Colonic mucosa (tissue), 4 donors: ENCODE results near the gene IL20RA. TPM values are rescaled to one million over a fixed set of nuclear protein-coding genes. Genes with fewer than 3 reads are reported as not detected.

ENCODE experiments used
- DNase-seq: peaks from one replicate; pipeline ENCODE4 v3.0.0-alpha.2; 2020
- H3K27ac ChIP-seq: fragments of 200-600 bp; one replicate; pipeline ENCODE4 v1.8.0; 2021
- H3K27me3 ChIP-seq: fragments of 200-600 bp; one replicate; pipeline ENCODE4 v1.8.0; 2021
- H3K36me3 ChIP-seq: fragments of 200-600 bp; one replicate; pipeline ENCODE4 v1.8.0; 2021
- H3K4me1 ChIP-seq: fragments of 200-600 bp; one replicate; pipeline ENCODE4 v1.8.0; 2021; ENCODE audit warnings: mild to moderate bottlenecking
- H3K4me3 ChIP-seq: fragments of 200-600 bp; one replicate; pipeline ENCODE4 v1.8.0; 2021
- H3K9ac ChIP-seq, 2 donors: one replicate each; pipeline ENCODE4 v1.7.0; 2013; ENCODE audit warnings: control low read depth in 2 of 2, low read depth in 2 of 2, low read length in 2 of 2
- H3K9me3 ChIP-seq: fragments of 200-600 bp; one replicate; pipeline ENCODE4 v1.8.0; 2021
- CTCF ChIP-seq: fragments of 200-600 bp; IDR thresholded peaks from one replicate; pipeline ENCODE4 v1.8.0; 2022; ENCODE audit warnings: antibody characterized with exemption, mild to moderate bottlenecking
- intact Hi-C: fragments of 100-400 bp; cut with DNase I; formaldehyde crosslinking; loops from one replicate; pipeline ENCODE4 v1.14.1; 2022
- total RNA-seq, 2 donors: library from RNA; stranded (reverse); fragmentation: NEBNext Ultra II Directional in 1 of 2; extraction: Animal tissue kit (Norgen Biotek cat#: 25700) in 1 of 2; gene quantifications; one replicate each; pipeline ENCODE4 v1.2.1, GENCODE V29; 2021
- donor health status: healthy.
- donor health status: DM: no; HTN: no; CAD: no.
- donor health status: DM: no; HTN: no; CAD: no.

The IL20RA gene
- total RNA-seq, 2 donors from 2014 or later = 12.2 to 12.8 TPM

DNA sequence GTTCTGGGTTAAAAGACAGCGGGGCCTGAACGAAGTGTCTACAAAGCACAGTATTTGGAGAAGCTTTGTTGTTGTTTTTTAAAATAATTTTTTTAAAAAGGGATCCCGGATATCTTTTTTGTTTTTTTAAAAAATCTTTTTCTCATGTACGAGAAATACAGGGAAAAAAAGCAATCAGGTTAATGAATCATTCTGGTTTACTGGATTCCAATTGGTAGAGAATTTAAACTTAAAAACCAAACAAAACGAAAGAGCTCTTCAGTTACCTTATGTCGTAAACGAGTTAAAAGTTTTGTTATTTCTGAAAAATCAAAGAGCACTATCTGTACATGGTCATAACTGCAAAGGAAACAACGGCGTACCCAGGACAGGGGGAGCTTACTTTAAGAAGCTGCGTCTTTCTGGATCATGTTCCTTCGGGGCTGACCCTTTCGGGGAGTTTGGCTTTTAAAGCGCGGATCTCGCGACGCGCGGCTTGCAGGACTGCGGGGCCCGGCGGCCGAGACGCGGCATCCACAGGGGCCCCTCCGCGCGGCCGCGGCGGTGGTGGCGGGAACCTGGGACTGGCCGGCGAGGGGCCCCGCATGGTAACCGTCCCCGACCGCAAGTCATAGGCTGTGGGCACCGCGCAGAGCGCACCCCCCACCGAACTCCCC is 927 bp downstream of the IL20RA start:
- TF ChIP-seq CTCF = no peak
- DNase-seq = no peak
- H3K4me1 ChIP-seq = no peaks in the 10 kb centered on the region
- peak overlapping the region; percentile 79 to 89 for H3K9ac ChIP-seq
- no peaks in the 10 kb centered on the region for H3K36me3 ChIP-seq
- H3K27me3 ChIP-seq = no peaks in the 10 kb centered on the region
- intact Hi-C loops = no loop called here
- H3K9me3 ChIP-seq = no peaks in the 10 kb centered on the region
- peak overlapping the region; percentile 63 for H3K4me3 ChIP-seq
- H3K27ac ChIP-seq = peak overlapping the region; percentile 73

DNA sequence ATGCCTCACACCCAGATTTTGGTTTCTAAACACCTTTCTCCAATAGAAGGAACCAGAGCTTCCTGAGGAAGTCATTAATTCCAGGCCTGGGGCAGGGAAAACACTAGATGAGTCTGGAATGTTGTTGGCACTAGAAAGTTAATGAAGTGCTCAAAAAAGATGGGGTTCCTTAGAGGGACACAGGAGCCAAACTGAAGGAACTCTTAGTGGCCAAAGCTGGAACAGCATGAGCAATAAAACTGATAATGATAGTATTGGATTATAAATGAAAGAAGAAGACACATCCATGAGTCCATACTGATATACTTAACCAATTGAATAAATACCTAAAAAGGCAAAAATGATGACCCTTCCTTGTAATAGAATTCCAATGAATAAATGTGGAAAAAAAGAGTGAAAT is 4.4 kb downstream of the IL20RA start:
- Histone ChIP-seq H3K27me3 (no peaks in the 10 kb centered on the region), H3K4me1 (peaks cover 3% of the 10 kb centered on the region), H3K36me3 (no peaks in the 10 kb centered on the region), H3K9ac (no peak overlapping the region), H3K27ac (no peak overlapping the region), H3K9me3 (no peaks in the 10 kb centered on the region), H3K4me3 (no peak overlapping the region)
- intact Hi-C loops = no loop called here
- DNase-seq = no peak
- no peak for TF ChIP-seq CTCF

- peak; percentile 81 for DNase-seq
- H3K27ac ChIP-seq = no peak overlapping the region
- TF ChIP-seq CTCF = no peak
- no peak overlapping the region for H3K9ac ChIP-seq
- H3K4me1 ChIP-seq = peaks cover 3% of the 10 kb centered on the region
- no peaks in the 10 kb centered on the region for H3K27me3 ChIP-seq
- no peaks in the 10 kb centered on the region for H3K36me3 ChIP-seq
- intact Hi-C loops = no loop called here
- no peaks in the 10 kb centered on the region for H3K9me3 ChIP-seq
- no peak overlapping the region for H3K4me3 ChIP-seq
Observed at GRCh38 chr6:137039010-137039409, 5.8 kb downstream of the IL20RA start.

GRCh38 chr6:137036566-137037300 is 8.0 kb downstream of the IL20RA start:
- Histone ChIP-seq H3K9ac (no peak overlapping the region), H3K4me3 (no peak overlapping the region), H3K27ac (peak overlapping the region; percentile 54), H3K9me3 (no peaks in the 10 kb centered on the region), H3K27me3 (no peaks in the 10 kb centered on the region), H3K36me3 (no peaks in the 10 kb centered on the region), H3K4me1 (peaks cover 3% of the 10 kb centered on the region)
- intact Hi-C loops = no loop called here
- peak; percentile 72 for DNase-seq
- TF ChIP-seq CTCF = no peak

DNA sequence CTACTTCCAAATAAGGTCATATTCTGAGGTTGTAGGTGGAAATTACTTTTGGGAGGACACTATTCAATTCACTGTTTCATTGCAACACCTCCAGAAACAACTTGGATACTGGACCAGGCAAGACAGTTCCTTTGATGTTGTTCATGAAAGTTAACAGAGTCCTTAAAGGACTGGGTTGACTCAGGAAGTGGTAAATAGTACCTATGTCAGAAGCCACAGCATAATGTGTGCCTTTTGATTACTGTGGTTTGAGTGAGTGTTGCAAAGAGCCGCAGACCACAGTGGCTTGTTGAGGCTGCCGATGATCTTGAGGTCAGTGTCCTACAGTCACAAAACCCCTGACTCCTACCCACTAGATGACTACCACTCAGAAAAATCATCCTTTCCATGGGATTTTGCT is 10.9 kb downstream of the IL20RA start:
- no peak overlapping the region for H3K9ac ChIP-seq
- peaks cover 3% of the 10 kb centered on the region for H3K4me1 ChIP-seq
- H3K9me3 ChIP-seq = no peaks in the 10 kb centered on the region
- H3K36me3 ChIP-seq = no peaks in the 10 kb centered on the region
- no peak overlapping the region for H3K27ac ChIP-seq
- intact Hi-C loops = no loop called here
- no peak for DNase-seq
- H3K4me3 ChIP-seq = no peak overlapping the region
- no peaks in the 10 kb centered on the region for H3K27me3 ChIP-seq
- TF ChIP-seq CTCF = no peak
